Umbilical cord (tissue), 2 donors: ENCODE data around the gene HMX2. TPM values are rescaled to one million over a fixed set of nuclear protein-coding genes. Genes with fewer than 3 reads are reported as not detected.
A peak's percentile ranks its signal among the peaks of the same experiment; 100 is the strongest.
"Not testable (repeated sequence)": the region's sequence is repeated elsewhere in the genome, so short reads cannot be mapped to it uniquely, and the experiment has no call there.

Experiments used
- DNase-seq: peaks from one replicate; pipeline ENCODE4 v3.0.0-alpha.2; 2015; ENCODE audit warnings: low spot score
- total RNA-seq: library from RNA; depleted of rRNA; stranded (reverse); fragments of >200 nt; gene quantifications from one replicate; pipeline ENCODE4 v1.2.3, GENCODE V29; 2014; ENCODE audit warnings: low replicate concordance; ENCODE audit not compliant: insufficient read depth

The HMX2 gene
- total RNA-seq, 1 donor from 2014 or later = not detected

DNA sequence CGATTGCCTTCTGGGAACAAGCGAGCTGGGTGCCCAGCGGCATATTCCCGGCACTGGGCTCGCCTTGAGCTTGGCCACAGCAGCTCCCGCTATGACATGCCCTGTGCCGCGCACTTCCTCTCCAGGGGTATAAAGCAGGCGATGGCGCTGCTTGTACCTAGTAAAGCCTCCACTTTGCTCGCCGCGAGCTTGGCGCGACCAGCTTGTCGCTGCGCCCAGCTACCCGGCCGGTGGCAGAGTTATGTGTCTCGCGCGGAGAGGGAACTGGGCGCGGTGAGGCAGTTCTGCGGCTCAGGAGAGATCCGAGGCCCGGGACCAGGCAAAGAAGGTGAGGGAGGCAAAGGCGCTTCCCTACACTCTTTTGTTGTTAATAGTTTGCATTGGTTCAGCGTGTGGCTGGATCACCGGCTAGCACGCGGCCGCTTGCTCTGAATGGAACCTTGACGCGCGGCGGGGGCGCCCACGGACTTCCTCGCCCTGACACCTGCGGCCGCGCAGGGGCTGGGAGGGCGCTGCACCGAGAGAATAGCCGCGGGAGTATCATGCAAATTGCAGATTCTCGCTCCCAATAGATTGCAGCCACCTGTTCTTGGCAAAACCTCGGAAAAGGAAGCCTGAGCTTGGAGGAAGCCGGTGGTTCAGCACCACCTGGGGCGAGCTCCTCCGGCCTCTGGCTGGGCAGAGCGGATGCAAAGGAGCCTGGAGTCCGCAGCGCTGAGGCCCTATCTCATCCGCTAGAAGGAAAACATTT lies 3.2 kb downstream of the HMX2 start:
- no peak for DNase-seq

- no peak for DNase-seq
These were observed 3.8 kb downstream of the HMX2 start for GRCh38 chr10:123151737-123152135.

DNA sequence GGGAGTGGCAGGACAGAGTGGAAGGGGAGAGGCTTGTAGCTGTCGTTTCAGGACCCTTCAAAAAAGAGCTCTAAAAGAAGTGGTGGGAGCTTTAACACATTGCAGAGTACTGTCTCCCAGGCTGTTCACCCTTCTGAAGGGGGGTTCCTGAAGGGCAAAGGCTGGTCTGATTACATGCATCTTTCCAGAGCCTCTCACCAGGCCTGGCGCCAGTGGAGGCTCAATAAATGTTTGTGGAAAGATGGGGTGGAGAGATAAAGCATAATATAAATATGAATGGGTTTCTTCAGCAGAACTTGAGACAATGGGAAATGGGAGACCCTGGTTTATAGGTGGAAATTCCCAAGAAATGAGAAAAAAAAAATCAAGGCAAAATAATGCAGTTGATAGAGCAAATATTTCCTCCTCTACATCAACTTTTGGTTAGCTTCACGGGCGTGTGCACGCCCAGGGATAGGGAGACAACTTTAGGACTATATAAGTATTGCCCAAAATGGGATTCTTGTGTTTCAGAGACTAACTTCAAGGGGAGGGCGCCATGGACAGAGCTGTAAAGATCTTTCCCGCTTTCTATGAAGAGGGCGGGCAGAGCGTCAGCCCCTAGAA lies 5.7 kb downstream of the HMX2 start:
- no peak for DNase-seq

GRCh38 chr10:123154092-123154710 lies 6.3 kb downstream of the HMX2 start, which contains the start of gene BUB3:
BUB3 (plus strand) TSS chr10:123154402; CDS start chr10:123154918, 516 bp downstream.
- DNase-seq = peak; percentile 100

DNA sequence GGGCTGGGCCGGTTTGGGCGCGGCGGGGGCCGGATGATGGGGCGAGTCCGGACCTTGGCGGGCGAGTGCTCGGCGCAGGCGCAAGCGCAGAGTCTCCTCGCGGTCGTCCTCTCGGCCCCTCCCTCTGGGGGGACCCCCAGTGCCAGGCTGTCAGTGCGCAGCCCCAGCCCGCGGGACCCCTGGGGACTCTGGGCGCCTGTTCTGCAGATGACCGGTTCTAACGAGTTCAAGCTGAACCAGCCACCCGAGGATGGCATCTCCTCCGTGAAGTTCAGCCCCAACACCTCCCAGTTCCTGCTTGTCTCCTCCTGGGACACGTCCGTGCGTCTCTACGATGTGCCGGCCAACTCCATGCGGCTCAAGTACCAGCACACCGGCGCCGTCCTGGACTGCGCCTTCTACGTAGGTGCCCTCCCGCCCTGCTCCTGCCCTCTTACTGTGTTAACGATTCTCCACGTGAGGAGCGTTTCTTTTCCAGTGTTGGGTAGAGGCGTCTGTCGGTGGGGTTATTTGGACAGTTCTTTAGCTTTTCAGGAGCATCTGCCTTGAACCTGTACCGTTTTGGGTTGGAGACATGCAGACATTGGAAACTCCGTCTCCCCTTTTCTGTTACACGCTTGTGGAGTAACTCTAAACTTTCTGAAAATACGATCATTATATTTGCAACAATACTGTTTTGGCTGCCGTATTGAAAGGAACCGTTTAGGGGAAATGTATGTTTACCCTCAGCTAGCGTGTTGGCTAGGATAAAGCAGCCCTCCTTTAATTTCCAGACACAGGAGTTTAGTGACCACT lies 7.0 kb downstream of the HMX2 start:
- DNase-seq = peak; percentile 62

DNA sequence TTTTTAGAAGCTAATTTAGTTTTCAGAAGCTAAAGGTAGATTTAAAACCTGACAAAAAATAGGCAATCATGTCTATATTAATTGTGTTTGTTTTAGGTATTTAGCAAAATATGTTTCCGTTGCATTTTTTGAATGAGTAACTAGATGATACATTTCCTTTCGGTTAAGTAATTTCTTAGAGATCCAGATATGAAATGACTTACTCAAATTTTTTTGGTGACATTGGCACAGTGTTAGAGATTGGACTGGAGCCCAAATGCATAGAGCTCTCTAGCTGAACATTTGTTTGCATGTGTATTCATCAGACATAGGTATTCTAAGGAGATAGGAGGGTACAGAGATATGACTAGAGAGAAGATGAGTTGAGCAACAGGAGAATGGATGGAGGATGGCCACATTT lies 8.1 kb downstream of the HMX2 start:
- DNase-seq = no peak

DNA sequence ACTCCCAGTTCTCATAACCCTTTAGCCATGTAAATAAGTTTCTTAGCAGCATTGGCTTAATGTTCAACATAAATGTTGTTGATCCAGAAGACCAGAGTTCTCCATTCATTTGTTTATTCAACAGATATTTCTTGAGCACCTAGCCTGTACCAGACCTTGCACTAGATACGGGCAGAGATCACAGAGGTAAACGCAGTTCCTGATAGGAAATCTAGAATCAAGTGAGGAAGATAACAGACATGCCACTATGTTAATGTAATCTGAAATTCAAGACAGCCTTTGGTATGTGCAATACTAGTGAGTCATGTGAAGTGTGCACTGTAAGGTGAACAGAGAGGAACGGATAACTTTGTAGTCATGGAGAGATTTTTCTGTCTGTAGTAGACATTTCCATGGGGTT lies 9.3 kb downstream of the HMX2 start:
- no peak for DNase-seq

DNA sequence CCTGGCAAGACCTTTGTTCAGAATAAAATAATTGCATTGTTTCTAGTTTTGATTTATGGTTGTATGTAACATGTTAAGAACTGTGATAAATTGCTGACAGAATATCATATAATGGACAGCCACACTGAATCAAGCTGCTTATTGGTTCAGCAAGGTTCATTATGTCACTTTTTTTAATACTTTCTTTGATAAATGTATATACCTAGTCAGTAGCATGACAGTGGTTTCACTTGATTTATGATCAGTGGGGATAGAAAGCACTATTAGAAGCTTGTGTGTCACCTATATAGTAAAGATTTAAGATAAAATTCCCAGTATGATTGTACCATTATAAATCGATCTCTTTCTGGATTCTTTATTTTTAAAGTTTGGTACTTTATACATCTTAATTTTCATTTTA lies 10.7 kb downstream of the HMX2 start:
- DNase-seq = no peak

DNA sequence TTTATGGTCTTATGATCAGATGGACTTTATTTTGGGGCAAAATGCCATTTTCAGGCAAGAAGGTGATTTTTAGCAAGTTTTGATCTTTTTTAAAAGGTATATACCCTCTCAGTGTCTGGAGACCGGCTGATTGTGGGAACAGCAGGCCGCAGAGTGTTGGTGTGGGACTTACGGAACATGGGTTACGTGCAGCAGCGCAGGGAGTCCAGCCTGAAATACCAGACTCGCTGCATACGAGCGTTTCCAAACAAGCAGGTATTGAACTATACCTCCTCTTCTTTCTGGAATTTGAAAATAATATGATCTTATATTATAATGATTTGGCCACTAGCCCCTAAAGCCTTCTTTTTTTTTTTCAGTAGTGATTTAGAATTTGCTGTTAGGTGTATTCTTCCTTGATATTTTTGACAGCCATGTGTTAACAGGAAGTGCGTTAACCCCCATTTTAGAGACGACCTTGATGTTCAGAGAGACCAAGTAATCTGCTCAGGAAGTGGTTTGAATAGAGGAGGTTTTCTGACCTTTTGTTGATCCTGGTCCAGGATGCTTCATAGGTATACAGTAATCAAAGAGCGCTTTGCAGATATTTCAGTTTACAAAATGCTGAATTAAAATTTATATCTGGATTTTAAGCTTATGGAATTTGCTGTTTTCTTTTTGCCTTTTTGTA lies 12.5 kb downstream of the HMX2 start:
- no peak for DNase-seq

- DNase-seq = no peak
These were observed 16.4 kb downstream of the HMX2 start for GRCh38 chr10:123164319-123164718.

GRCh38 chr10:123165445-123166072 lies 17.6 kb downstream of the HMX2 start:
- DNase-seq = no peak

DNA sequence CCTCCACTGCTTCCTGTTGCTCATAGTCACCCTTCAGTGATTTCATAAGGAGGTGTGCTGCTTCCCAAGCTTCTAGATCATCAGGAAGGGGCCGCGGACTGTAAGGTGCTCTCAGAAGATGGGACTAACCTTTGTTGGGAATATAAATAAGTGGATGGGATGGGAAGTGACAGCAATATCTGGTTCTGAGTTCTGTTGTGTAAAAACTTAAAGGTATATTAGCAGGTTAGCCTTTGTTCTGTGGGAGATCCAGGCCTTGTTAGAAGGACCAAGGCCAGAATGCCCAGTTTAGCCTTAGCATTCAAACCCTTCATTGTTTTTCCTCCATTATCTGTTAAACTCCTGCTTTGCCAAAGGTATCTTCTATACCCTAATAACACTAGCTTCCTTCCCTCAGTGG lies 18.7 kb downstream of the HMX2 start:
- no peak for DNase-seq

- DNase-seq = no peak
These were observed 23.0 kb downstream of the HMX2 start for GRCh38 chr10:123170961-123171360.

- not testable (repeated sequence) for DNase-seq
These were observed 23.7 kb downstream of the HMX2 start for GRCh38 chr10:123171616-123172015.

DNA sequence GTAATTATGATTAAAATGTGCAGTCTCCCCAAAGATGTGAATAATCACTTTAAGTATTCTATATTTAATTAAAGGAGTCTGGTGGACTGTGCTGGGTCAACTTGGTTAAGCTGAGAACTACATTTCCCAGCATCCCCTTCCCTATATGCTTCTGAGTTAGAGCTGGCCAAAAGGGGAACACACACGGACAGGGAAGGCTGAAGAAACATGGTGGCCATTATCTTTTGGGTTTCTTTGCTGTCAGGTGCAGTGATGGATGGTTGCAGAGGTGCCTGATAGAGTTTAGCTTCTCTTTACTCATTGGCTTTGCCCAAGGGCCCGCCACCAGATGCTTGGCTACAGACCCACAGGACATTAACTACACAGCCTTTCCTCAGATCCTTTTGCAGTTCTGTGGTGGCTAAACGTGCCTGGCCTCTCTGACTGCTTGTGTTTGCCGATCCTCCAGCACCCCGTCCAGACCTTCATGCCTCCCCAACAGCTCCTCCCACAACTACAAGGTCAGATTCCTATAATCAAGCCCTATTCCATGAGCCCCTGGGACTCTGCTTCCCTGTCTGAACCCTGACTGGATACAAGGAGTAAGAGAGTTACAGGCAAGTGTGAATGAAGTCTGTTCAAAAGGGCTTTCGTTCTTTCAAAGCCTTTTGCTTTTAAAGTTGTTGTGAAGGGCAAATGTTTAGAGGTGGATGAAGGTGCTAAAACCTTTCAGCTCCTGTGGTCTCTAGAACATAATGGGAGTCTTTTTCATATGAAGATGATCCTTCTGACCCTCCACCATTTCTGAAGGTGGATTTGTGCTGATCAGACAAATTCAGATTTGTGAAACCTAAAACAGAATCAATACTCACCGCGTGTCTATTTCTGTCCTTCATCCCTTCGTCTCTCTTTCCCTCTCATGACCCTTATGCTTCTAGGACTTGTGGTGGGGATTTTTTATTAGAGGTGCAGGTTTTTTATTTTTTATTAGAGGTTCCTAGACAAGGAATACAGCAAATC lies 27.8 kb downstream of the HMX2 start:
- no peak for DNase-seq

GRCh38 chr10:123178390-123178789 lies 30.5 kb downstream of the HMX2 start:
- not testable (repeated sequence) for DNase-seq

DNA sequence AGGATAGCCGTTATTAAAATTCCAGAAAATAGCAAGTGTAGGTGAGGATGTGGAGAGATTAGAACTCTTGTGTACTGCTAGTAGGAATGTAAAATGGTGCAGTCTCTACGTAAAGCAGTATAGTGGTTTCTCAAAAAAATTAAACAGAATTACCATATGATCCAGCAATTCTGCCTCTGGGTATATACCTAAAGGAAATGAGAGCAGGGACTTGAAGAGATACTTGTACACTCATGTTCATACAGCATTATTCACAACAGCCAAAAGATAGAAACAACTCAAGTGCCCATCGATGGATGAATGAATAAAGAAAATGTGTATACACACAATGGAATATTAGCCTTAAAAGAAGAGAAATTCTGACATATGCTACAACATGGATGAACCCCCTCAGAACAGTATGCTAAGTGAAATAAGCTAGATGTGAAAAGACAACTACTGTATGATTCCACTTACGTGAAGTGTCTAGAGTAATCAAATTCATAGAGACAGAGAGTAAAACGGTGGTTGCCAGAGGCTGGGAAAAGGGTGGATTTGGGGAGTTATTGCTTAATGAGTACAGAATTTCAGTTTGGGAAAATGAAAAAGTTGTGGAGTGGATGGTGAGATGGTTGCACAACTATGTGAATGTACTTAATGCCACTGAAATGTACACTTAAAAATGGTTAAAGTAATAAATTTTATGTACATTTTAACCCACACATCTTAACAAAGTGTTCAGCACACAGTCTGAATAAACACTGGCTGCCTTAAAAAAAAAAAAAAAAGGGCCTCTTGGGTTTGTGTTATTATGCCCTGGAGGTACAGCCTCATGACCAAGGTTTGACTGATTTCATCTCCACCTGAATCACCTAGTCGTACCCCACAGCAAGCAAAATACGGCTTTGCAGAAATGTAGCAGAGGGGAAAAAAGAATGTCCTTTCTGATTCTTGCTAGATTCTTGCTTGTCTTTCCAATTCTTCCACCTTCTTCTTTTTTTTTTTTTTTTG lies 32.5 kb downstream of the HMX2 start:
- DNase-seq = no peak

DNA sequence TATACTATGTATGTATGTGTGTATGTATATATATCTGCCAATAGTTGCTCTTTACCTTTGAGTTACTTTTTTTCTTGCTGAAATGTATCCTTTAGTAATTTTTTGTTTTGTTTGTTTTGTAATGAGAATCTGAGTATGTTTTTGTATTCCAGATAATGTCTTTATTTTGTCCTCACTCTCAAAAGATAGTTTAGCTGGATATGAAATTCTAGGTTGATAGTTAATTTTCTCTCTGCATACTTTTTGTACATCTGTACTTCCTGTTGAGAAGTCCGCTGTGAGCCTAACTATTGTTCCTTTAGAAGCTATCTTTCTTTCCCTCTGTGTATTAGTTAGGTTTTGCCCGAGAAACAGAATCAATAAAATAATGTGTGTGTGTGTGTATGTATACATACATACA lies 35.8 kb downstream of the HMX2 start:
- DNase-seq = no peak

DNA sequence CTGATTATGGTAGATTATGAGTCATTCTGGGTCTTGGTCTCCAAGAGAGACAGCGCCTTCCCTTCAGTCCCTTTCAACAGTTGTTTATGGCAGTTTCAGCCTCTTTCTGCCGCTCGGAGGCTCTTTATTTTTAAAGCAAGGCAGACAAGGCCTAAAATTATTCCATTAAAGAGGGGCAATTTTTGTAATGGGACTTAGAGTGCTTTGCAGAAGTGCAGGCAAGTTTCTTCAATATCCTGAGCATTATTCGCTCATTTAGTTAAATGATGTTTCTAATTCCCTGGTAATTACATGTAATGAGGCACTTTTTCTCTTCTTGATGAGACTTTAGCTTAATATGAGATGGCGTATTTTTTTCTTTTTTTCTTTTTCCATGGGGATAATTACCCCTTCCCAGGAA lies 39.8 kb downstream of the HMX2 start:
- no peak for DNase-seq
